HepG2 (cell line): Measurements from ENCODE around the gene STX4. TPM values are rescaled to one million over a fixed set of nuclear protein-coding genes. Genes with fewer than 3 reads are reported as not detected.

Source experiments
- AKAP8 ChIP-seq: sonication (generic); formaldehyde crosslinking; IDR thresholded peaks from 2 replicates; pipeline ENCODE4 v1.5.1; 2020; ENCODE audit warnings: mild to moderate bottlenecking, missing genetic modification reagents
- EHMT2 ChIP-seq: fragments of 200-600 bp; sonication (generic); IDR thresholded peaks from 2 replicates; pipeline ENCODE4 v1.7.0; 2017; ENCODE audit warnings: antibody characterized with exemption, low read depth, low read length, borderline replicate concordance
- GTF2F1 ChIP-seq: fragments of 150-350 bp; IDR thresholded peaks from 2 replicates; pipeline ENCODE4 v1.6.1; 2014; ENCODE audit warnings: low read length
- HMGXB3 ChIP-seq: sonication (generic); formaldehyde crosslinking; IDR thresholded peaks from 2 replicates; pipeline ENCODE4 v1.4.0; 2020; ENCODE audit warnings: missing genetic modification reagents, borderline replicate concordance
- JARID2 ChIP-seq: sonication (generic); formaldehyde crosslinking; IDR thresholded peaks from 2 replicates; pipeline ENCODE4 v1.8.1; 2023; ENCODE audit warnings: missing genetic modification reagents, inconsistent platforms; ENCODE audit not compliant: insufficient replicate concordance
- PHF5A ChIP-seq: IDR thresholded peaks from one replicate; pipeline ENCODE4 v1.6.1; 2018; ENCODE audit warnings: low read depth, missing genetic modification reagents; ENCODE audit not compliant: unreplicated experiment
- PPARG ChIP-seq: conservative IDR thresholded peaks from 2 replicates; pipeline ENCODE4 v1.6.1; 2016; ENCODE audit warnings: missing biosample characterization, missing genetic modification reagents
- RBM39 ChIP-seq: fragments of 200-400 bp; formaldehyde crosslinking; IDR thresholded peaks from one replicate; pipeline ENCODE4 v1.6.1; 2018; ENCODE audit warnings: antibody characterized with exemption, mild to moderate bottlenecking, low read depth, low read length; ENCODE audit not compliant: poor library complexity, severe bottlenecking
- ZFP41 ChIP-seq: sonication (generic); formaldehyde crosslinking; IDR thresholded peaks from 2 replicates; pipeline ENCODE4 v1.4.0; 2020; ENCODE audit warnings: mild to moderate bottlenecking, missing genetic modification reagents, borderline replicate concordance
- ZNF280B ChIP-seq: sonication (generic); formaldehyde crosslinking; IDR thresholded peaks from 2 replicates; pipeline ENCODE4 v1.5.0; 2020; ENCODE audit warnings: missing genetic modification reagents, mild to moderate bottlenecking, borderline replicate concordance
- ZNF660 ChIP-seq: sonication (generic); formaldehyde crosslinking; IDR thresholded peaks from 2 replicates; pipeline ENCODE4 v1.5.1; 2020; ENCODE audit warnings: mild to moderate bottlenecking, low read depth, missing genetic modification reagents, borderline replicate concordance
- ZNF687 ChIP-seq: sonication (generic); formaldehyde crosslinking; IDR thresholded peaks from 2 replicates; pipeline ENCODE4 v1.5.1; 2020; ENCODE audit warnings: mild to moderate bottlenecking, missing genetic modification reagents, moderate library complexity
- ZNF737 ChIP-seq: sonication (generic); formaldehyde crosslinking; IDR thresholded peaks from 2 replicates; pipeline ENCODE4 v1.5.0; 2020; ENCODE audit warnings: missing genetic modification reagents, mild to moderate bottlenecking, borderline replicate concordance
- ZSCAN9 ChIP-seq: IDR thresholded peaks from 2 replicates; pipeline ENCODE4 v1.6.1; 2016; ENCODE audit warnings: borderline replicate concordance
- polyA plus RNA-seq, 8 experiments: library from polyadenylated mRNA; depleted of rRNA in 3 of 8; stranded (reverse) in 7 of 8; unstranded in 1 of 8; fragments of >200 nt; fragmentation: Illumina TruSeq in 4 of 8; extraction: Trizol in 4 of 8; gene quantifications; 2 replicates each; pipeline versions ENCODE4 v1.2.1 to v1.2.3, GENCODE V29; 2011 to 2016; ENCODE audit warnings: low read depth in 4 of 8, missing spikeins in 1 of 8, mixed read lengths in 1 of 8; ENCODE audit not compliant: insufficient read depth in 1 of 8
- total RNA-seq, 5 experiments: library from RNA; depleted of rRNA; stranded (reverse); fragments of >200 nt; fragmentation: Illumina TruSeq; extraction: Trizol; gene quantifications; 2 replicates each; pipeline ENCODE4 v1.2.3, GENCODE V29; 2016; ENCODE audit warnings: low read depth in 1 of 5
- TF ChIP-seq, protein P1 (sequence below): sonication (generic); formaldehyde crosslinking; IDR thresholded peaks from 2 replicates; pipeline ENCODE4 v1.5.0; 2020; ENCODE audit warnings: mild to moderate bottlenecking, missing genetic modification reagents, borderline replicate concordance

STX4 gene
- total and polyA plus RNA-seq, 2 of the 13 experiments (the other 11 are each of a cell fraction or from before 2014, with no cell fraction given) = 29.2 to 34.6 TPM

- no peak; the same call in 1 of the 2 replicates for TF ChIP-seq ZNF280B (CRISPR knock-in tag)
- TF ChIP-seq, protein P1, sequence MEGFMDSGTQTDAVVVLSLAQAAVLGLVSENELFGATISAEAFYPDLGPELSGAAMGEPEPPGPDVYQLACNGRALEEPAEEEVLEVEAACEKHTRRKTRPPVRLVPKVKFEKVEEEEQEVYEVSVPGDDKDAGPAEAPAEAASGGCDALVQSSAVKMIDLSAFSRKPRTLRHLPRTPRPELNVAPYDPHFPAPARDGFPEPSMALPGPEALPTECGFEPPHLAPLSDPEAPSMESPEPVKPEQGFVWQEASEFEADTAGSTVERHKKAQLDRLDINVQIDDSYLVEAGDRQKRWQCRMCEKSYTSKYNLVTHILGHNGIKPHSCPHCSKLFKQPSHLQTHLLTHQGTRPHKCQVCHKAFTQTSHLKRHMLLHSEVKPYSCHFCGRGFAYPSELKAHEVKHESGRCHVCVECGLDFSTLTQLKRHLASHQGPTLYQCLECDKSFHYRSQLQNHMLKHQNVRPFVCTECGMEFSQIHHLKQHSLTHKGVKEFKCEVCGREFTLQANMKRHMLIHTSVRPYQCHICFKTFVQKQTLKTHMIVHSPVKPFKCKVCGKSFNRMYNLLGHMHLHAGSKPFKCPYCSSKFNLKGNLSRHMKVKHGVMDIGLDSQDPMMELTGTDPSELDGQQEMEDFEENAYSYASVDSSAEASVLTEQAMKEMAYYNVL (CRISPR knock-in tag) = 0 out of 2 replicates have a peak, but pooled peaks have one; percentile 16
- TF ChIP-seq EHMT2 = no peak
- no peak for TF ChIP-seq ZNF737 (CRISPR knock-in tag)
- TF ChIP-seq ZSCAN9 (CRISPR knock-in tag) = peak; percentile 59; the same call in 1 of the 2 replicates
- no peak for TF ChIP-seq ZNF660 (CRISPR knock-in tag)
- no peak; the same call in 1 of the 2 replicates for TF ChIP-seq ZFP41 (CRISPR knock-in tag)
- no peak; the same call in 1 of the 2 replicates for TF ChIP-seq AKAP8 (CRISPR knock-in tag)
- peak; percentile 82 for TF ChIP-seq PHF5A
- TF ChIP-seq HMGXB3 (CRISPR knock-in tag) = 0 out of 2 replicates have a peak, but pooled peaks have one; percentile 73
- peak; percentile 85 for TF ChIP-seq ZNF687 (CRISPR knock-in tag)
- no peak for TF ChIP-seq JARID2 (CRISPR knock-in tag)
- TF ChIP-seq GTF2F1 = 0 out of 2 replicates have a peak, but pooled peaks have one; percentile 58
- TF ChIP-seq RBM39 = peak; percentile 84
- TF ChIP-seq PPARG (CRISPR knock-in tag) = no peak; the same call in 1 of the 2 replicates
Measured at GRCh38 chr16:31073970-31074813, 40.8 kb downstream of the STX4 start, which contains the start of the genes ZNF646 and ZNF668 (continued).
